Measurements from ENCODE around the gene GSK3B.
"Not testable (repeated sequence)": the region's sequence is repeated elsewhere in the genome, so short reads cannot be mapped to it uniquely, and the experiment has no call there.

GSK3B gene

DNA sequence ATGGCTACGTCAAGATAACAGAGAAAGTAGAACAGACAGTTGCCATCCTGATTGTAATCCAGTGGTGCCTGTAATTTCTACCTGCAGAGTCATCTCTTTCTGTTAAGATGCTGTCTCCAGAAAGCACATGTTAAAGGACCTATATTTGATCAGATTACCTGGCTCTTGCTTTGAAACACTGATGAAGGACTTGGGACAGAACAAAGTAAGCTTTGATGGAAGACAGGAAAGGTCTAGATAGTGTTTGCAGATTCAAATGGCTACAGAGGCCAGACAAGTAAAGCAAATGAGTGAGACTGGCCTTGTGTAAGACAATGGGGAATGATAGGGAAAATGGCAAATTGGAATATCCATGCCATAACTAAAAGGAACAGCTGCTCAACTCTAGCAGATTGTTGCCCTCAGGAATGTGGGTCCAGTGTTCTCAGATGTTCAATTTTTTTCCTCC is 1.8 kb upstream of the GSK3B start:
- no peak for DNase-seq (ENCODE audit: low spot score)

DNA sequence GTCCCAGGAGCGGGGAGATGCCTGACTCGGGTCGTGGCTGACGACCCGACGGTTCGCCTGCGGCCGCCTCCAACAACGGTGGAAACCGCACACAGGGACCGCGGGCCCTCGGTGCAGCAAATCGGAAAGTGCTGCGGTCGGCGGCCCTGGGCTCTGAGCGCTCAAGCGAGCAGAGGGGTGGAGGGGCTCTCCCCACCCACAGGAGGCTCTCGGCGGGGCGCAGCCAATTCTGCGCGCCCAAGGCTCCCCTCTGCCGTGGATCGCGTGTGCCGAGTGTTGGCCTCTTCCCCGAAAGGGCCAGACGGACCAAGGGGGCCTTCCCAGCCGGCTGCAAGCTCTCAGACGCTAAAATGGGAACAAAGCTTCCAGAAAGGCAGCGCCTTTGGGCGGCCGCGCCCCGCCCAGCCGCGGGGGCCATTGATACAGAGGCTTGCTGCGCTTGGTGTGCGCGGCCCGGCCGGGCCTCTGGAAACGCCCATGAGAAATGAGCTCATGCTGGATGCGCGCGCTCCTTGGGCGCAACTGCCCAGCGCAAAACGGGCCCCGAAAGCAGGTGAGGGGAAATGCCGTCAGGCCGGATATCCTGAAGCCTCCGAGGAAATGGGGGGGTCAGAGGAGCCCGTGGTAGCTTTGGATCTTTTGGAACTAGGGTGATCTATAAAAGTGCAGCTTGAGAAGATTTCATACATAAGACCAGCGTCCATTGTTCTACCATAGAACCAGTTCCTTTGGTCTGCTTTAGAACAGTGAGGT is 1.2 kb upstream of the GSK3B start:
- peak; percentile 93 for DNase-seq (ENCODE audit: low spot score)

DNA sequence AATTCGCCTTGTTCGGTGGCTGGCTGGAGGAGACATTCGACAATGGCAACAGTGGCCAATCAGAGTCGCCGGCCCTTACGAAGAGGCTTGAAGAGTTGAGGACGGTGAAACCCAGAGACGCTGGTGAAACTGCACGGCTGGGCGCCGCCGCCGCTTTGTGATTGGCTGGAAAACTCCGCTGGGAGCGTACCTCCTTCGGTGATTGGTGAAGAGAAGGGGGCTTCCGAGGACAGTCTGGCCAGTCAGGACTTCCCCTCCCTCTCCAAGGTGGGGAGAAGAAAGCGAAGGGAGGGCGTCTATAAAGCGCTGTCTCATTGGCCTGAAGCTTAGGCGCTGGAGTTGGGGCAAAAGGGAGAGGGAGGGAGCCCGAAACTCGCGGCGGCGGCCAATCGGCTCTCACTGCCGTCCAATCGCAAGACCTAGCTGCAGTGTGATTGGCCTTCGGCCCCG is 554 bp upstream of the GSK3B start:
- peak; percentile 98 for DNase-seq (ENCODE audit: low spot score)

DNA sequence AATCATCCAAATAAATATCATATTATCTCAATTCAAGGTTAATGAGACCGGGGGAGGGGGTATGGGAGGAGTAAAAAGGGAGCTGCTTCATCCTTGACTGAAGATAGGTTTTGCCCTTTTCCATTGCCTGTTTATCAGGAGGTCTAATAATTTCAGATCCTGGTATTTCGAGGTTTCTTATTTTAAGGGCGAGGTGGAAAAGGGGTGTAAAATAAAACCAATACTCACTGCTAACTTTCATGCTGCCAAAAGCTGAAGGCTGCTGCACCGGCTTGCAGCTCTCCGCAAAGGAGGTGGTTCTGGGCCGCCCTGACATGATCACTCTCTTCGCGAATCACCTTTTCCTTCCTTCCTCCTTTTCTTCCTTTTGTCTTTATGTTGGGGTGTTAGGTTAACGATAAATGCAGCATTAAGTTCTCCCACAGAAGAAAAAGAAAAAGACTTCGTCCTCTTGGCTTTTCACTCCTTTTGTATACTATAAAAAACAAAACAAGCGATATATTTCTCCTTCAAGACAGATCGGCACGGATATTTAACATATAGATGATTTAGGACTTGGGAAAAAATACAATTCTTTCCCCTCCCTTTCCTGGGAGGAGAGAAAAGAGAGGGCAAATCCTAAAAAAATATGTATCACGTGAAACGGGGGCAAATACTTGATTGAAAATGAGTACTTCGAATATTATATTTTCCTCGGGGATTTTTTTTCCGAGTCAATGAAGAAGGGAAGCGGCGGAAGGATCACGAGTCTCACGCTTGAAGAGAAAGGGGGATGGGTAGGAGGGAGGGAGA is 932 bp downstream of the GSK3B start:
- no peak for DNase-seq (ENCODE audit: low spot score)

DNA sequence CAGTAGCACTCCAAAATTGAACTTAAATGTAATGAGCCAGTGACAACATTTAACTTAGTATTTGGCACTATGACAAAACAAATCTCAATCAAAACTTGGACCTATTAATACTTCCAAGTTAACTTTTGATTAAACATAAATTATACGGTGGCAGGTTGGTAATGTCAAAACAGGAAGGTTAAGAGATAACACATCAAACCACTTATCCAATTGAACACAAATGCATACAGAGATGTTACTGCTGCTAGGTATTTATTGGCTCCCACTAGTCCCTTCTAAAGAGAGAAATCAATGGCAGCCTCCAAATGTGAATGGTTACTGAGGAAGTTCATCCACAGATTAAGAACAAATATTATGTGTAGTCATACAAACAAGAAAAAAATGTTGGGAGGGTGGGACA is 1.8 kb downstream of the GSK3B start:
- DNase-seq (ENCODE audit: low spot score), result no peak

DNA sequence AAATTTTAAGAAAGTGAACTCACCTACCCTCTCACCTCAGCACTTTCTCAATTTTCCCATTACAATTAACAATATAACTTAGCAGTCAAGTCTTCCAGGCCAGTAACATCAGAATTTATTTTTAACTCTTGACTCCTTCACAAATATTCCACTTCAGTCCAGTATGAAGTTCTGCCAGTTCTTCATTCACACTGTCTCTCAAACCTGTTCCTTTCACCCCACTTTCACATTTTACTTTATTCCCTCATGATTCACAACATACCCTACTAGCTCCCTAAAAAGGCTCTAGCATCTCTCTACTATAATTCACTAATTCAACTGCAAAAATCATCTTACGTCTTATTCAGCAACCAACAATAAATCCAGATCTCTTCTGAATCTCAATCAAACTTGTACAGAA is 3.8 kb downstream of the GSK3B start:
- no peak for DNase-seq (ENCODE audit: low spot score)

DNA sequence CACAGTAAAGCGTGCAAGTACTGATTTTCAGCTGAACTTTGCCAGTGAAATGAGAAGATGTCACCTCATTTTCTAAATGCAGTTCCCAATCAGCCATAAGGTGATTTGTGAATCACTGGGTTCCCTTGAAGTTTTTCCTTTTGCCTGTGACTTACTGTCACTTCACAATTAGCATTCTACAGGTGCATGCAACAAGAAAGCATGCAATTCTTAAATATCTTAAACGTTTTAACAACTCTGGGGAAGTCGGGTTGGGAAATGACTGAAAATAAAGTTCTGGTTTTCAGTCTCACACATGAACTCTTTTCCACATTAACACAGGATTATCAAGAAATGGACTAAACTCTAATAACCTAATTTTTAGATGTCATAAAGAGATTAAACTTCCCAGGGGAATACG is 5.2 kb downstream of the GSK3B start:
- no peak for DNase-seq (ENCODE audit: low spot score)

DNA sequence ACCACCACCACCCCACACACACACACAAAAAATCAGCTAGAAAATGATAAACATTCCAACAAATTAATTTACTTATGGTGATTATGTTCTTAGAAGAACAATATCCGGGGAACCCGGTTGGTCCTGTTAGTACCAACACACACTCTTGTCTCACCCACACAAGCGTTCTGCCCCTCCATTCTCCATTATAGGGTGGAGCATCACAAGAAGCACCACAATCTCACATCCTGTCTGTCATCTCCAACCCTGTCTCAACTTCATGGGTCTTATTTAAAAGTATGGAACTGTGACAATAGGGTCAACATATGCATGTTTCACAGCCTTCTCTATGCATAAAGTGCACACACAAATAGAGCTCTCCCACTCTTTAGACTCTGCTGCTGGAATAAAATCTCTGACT is 5.6 kb downstream of the GSK3B start:
- DNase-seq (ENCODE audit: low spot score), result no peak

DNA sequence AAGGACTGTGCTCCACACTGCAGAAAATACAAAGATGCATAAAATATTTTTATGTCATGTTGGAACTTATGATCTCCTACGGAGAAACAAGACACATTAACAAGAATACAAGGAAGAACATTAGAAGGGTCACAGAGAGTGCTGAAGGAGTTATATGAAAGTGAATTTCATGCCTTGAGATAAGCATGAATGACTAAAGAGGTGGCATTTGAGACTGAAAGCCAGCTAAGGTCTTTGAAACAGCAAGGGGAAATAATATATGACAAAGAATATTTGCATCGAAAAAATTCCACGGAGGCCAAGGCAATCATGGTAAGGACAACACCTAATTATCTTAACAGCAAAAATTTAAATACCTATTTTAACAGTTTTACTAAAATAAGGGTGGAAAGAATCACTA is 12.5 kb downstream of the GSK3B start:
- DNase-seq (ENCODE audit: low spot score), result no peak

DNA sequence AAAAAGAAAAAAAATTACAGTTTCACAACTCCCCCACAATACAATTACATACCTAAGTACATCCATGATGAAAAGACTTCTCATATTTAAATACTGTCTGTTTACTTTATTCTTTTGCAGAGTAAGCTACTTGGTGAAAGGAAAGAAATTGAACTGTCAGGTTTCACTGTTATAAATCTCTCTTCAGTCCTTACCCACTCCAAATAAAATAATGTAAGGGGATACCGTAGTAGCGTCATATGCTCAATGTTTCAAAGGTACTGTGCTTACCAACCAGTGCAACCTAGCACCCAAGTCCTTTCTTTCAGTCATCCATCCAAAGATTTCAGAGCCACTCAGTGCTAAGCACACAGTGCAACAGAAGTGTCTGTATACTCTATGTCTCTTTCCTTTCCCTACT is 13.4 kb downstream of the GSK3B start:
- DNase-seq (ENCODE audit: low spot score), result no peak

DNA sequence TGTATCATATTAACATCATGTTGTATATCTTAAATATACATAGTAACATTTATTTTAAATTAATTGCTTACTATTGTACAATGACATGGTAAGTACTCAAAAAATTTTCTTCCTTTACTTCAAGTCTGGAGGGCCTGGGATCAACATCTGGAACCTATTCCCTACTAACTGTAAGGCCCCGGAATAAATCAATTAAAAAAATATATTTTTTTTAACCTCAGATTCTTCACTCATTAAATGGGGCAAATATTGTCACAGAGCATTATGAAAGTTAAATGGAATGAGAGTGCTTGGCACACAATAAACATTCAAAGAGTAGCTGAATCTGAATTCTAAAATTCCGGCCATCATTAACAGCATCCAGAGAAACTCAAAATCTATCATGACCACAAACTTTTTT is 16.5 kb downstream of the GSK3B start:
- no peak for DNase-seq (ENCODE audit: low spot score)

DNA sequence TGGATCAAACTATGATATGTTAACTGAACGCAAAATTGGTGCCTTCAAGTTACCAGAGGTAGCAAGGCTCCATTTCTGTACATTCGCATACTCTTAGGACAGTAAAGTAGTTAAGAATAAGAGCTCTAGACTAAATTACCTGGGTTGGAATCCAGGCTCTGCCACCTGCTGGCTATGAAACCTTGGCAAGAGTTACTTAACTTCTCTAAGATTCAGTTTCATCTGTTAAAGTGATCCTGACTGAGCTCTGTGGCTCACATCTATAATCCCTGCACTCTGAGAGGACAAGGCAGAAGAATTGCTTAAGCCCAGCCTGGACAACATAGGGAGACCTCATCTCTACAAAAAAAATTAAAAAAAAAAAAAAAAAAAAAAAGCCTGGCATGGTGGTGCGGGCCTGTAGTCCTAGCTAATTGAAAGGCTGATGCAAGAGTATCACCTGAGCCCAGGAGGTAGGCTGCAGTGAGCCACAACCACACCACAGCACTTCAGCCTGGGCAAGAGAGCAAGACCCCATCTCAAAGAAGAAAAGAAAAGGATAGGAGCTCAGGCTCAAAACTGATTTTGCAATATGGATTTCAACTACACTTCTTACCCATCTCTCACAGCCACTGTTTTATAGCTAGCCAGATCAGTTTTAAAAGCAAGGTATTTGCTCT is 21.3 kb downstream of the GSK3B start:
- DNase-seq (ENCODE audit: low spot score), result no peak

DNA sequence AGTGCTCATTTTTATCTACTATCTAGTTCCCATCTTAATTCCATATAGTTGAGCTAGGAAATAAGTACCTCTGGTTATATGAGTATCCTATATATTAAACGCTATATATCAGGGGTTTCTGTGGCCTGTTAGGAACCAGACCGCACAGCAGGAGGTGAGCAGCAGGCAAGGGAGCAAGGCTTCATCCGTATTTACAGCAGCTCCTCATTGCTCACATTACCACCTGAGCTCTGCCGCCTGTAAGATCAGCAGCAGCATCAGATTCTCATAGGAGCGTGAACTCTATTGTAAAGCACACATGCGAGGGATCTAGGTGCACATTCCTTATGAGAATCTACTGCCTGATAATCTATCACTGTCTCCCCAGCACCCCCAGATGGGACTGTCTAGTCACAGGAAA is 23.0 kb downstream of the GSK3B start:
- no peak for DNase-seq (ENCODE audit: low spot score)

DNA sequence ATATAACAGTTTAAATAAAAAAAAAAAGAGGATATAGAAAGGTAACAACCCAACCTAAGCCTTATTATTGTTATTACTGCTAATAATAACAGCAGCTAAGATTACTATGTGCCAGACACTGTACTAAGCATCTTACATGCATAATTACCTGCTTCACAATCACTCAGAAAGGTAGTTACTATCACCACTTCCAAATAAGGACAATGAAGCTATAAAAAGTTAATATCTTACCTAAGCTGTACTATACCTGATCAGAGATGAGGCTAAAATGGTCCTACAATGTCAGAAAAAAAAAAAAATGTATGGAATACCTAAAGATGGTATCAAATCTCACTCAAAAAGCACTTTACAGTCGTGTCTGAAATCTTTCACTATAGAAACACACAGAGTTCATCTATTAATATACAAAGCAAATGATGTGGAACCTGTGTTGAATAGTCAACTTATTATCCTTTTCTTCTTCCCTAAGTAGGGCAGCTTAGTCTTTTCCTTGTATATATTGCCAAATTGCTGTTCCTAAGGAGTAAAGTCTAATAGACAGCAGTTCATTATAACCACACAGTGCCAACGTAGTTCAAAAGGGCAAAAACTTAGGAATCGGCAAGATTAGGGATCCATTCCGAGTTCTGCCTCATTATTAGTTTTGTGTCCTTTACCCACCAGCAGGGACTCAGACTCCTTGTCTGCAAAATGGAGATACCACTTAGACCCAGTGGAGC is 23.8 kb downstream of the GSK3B start:
- no peak for DNase-seq (ENCODE audit: low spot score)

DNA sequence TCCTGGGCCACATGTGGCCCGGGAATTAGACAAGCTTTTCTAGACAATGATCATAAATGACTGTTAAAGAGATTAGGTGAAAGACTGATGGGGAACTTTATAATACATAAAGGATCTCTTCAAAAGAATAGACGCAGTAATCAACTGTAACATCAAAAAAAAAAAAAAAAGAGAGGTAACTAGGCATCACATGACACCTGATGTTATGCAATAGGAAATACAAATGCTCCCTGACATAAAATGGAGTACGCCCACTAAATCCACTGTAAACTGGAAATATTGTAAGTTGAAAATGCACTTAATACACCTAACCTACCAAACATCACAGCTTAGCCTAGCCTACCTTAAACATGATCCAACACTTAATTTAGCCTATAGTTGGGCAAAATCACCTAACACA is 27.2 kb downstream of the GSK3B start:
- no peak for DNase-seq (ENCODE audit: low spot score)

DNA sequence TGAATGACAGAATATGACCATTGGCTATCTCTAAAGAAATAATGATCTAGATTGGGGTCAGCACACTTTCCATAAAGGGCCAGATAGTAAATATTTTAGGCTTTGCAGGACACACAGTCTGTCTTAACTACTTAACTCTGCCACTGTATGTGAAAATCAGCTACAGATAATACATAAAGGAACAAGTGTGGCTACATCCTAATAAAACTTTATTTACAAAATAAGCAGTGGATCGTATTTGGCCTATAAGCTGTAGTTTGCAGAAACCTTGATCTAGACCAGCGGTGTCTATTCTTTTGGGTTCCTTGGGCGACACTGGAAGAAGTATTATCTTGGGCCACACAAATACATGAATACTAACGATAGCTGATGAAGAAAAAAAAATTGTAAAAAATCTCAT is 27.6 kb downstream of the GSK3B start:
- DNase-seq (ENCODE audit: low spot score), result no peak

DNA sequence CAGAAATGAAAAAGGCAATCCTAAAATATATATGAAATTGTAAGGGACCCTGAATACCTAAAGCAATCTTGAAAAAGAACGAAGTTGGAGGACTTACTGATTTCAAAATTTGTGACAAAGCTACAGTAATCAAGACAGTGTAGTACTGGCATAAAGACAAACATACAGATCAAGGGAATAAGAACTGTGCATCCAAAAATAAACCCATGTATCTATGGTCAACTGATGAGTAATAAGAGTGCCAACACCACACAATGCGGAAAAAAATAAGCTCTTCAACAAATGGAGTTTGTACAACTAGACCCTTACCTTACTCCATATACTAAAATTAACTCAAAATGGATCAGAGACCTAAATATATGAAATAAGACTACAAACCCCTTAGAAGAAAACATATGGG is 29.6 kb downstream of the GSK3B start:
- no peak for DNase-seq (ENCODE audit: low spot score)

DNA sequence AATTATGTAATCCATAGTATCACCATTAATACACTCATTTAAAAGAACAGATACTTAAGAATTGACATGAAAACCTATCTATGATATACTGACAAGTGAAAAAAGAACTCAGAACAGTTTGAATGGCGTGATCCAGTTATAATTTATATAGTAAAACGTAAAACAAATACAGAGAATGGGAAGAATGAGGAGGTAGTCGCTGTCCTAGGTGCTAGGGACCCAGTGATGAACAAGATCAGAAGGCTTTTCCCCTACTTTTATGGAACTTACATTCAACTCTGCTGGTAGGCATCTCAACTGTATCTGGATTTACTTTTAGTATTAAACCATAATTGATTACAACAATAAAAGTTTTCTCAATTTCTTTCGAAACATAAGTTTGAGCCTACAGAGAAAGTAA is 31.8 kb downstream of the GSK3B start:
- DNase-seq (ENCODE audit: low spot score), result no peak

DNA sequence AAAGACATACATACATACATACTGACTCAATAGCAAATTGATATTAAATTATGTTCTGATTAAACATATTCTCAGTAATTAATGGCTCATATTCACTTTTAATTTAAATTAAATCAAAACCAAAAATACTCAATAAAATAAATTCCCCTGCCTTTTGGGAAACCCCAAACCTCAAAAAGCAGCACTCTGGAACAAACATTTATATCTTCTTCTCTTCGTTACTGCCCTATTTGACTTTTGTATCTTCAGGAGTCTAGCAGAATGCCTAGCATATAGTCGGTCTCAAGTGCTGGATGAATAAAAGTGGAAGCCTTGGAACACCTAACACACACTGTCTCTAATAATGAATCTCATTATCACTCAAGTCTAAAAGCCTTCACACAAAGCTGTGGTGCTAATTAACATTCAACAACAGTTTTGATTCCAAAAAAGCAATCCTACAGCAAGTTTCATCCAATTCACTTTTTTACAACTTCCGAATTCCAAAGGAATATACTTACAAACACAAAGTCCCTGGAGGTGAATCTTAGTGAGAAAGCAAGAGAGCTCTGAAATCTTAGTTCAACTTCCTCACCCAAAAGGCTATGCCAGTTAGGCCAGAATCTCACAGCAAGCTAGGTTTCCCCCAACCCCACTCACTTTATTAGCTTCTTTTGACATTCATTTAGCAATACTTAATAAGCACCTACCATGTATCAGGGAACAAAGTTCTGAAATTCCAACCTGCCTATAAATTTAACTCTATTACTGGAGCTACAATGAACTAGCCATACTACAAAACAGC is 35.0 kb downstream of the GSK3B start:
- DNase-seq (ENCODE audit: low spot score), result no peak

DNA sequence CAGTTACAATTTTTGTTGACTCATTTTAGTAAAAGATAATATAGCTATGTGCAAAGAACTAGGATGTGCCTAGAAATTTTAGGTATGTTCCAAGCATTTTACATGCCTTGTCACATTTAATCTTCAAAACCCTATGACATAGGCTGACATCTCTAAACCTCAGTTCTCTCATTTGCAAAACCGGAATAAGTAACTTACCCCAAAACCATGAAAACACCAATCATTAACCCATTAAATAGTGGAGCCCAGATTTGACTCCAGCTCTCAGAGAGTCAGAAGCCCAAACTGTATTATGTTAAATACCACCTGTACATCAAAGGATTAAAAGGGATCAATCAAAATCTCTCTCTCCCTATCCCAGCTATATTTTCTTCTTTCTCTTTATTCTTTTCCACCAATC is 36.6 kb downstream of the GSK3B start:
- no peak for DNase-seq (ENCODE audit: low spot score)

DNA sequence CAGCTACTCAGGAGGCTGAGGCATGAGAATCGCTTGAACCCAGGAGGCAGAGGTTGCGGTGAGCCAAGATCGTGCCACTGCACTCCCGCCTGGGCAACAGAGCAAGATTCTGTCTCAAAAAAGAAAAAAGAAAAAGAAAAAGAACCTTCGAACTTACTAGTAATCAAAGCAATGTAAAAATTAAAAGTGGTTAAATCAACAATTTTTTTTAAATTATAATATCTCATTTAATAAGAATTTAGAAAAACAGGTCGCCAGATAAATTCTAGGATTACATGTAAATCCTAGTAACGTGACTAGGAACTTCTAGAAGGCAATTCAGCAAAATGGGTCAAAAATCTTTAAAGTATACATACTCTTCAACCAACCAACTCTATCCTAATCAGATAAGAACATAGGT is 37.2 kb downstream of the GSK3B start:
- DNase-seq (ENCODE audit: low spot score), result no peak

DNA sequence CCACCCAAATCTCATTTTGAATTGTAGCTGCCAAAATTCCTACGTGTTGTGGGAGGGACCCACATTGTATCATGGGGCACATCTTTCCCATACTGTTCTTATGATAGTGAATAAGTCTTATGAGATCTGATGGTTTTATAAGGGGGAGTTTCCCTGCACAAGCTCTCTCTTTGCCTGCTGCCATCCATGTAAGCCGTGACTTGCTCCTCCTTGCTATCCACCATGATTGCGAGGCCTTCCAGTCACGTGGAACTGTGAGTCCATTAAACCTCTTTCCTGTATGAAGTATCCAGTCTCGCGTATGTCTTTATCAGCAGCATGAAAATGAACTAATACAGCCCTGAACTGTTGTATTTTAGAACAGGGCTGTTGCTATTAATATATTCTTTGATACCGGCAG is 40.6 kb downstream of the GSK3B start:
- not testable (repeated sequence) for DNase-seq (ENCODE audit: low spot score)
